GM18951 (cell line): Measurements from ENCODE around the gene BRSK2.

Experiments
- POLR2A ChIP-seq: IDR thresholded peaks from 4 replicates; pipeline ENCODE4 v1.6.1; 2011; ENCODE audit warnings: mild to moderate bottlenecking; ENCODE audit not compliant: insufficient read length, insufficient read depth; ENCODE audit errors: extremely low read depth
- in situ Hi-C: fragments of 300-500 bp; cut with MboI; formaldehyde crosslinking; loops from one replicate; pipeline ENCODE4 v1.12.0; 2022; ENCODE audit warnings: low sequenced_read_pairs, mixed read lengths, inconsistent platforms; ENCODE audit not compliant: unreplicated experiment

The BRSK2 gene

GRCh38 chr11:1375161-1375954 is 14.4 kb upstream of the BRSK2 start:
- TF ChIP-seq POLR2A: no peak
- in situ Hi-C loops: no loop called here

DNA sequence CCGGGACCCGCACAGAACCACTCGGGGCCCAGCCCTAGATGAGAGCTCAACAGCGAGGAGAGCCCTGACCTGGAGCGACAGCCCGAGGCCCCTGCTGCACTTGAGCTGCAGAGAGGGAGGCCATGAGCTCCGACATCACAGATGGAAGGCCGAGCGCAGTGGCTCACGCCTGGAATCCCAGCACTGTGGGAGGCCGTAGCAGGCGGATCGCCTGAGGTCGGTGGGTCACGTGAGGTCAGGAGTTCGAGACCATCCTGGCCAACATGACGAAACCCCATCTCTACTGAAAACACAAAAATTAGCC is 13.8 kb upstream of the BRSK2 start:
- TF ChIP-seq POLR2A: no peak
- in situ Hi-C loops: no loop called here

GRCh38 chr11:1377231-1377780 is 12.4 kb upstream of the BRSK2 start:
- TF ChIP-seq POLR2A: no peak
- in situ Hi-C loops: no loop called here

GRCh38 chr11:1381793-1382425 is 7.8 kb upstream of the BRSK2 start:
- in situ Hi-C loops: no loop called here
- no peak for TF ChIP-seq POLR2A

DNA sequence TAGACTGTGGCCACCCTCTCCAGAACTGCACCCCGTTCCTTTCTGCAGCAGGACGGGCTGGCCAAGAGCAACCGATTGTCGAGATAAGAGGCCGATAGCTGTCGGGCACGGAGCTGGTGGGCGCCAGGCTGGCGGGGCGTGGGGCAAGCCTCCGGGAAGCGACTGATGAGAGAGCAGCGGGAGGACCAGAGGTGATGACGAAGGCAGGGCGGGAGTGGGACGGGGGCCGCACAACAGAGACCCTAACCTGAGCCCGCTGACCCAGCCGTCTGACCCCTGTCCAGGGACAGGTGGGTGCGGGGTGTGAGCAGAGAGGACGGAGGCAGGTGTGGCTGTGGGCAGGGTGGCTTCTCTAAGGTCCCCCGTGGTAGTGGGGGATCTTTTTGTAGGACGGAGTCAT is 7.3 kb upstream of the BRSK2 start:
- in situ Hi-C loops: no loop called here
- TF ChIP-seq POLR2A: no peak

- in situ Hi-C loops: no loop called here
Observed at GRCh38 chr11:1382831-1383607, 6.7 kb upstream of the BRSK2 start.

DNA sequence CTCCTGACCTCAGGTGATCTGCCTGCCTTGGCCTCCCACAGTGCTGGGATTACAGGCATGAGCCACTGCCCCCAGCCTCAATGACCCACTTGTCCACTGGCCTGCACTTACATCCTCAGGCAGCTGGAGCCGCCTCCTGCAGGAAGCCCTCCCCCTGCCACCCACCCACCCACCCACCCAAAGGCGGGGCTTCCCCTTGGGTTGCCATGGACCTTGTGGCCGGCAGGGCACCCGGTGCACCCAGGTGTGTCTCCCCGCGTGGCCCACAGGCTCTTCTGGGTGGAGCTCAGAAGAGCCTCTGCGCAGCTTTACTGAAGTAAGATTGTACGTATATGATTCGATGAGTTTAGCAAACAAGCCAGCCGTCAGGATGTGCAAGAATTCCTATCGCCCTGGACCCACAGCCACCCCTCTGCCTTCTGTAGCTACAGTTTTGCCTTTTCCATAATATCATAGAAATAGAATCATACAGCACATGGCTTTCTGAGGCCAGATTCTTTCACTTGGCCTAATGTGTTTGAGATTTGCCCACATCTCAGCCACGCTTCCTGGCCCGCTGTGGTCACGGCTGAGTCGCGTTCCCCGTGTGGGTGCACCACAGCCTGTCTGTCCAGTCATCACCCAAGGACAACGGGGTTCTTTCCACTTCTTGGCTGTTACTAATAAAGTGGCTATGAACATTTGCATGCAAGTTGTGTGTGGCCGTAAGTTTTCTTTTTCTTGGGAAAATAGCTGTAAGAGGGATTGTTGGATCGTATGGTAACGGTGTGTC is 5.3 kb upstream of the BRSK2 start:
- in situ Hi-C loops: no loop called here
- no peak for TF ChIP-seq POLR2A

More at GRCh38 chr11:1382831-1383607, 6.7 kb upstream of the BRSK2 start:
- TF ChIP-seq POLR2A: no peak

DNA sequence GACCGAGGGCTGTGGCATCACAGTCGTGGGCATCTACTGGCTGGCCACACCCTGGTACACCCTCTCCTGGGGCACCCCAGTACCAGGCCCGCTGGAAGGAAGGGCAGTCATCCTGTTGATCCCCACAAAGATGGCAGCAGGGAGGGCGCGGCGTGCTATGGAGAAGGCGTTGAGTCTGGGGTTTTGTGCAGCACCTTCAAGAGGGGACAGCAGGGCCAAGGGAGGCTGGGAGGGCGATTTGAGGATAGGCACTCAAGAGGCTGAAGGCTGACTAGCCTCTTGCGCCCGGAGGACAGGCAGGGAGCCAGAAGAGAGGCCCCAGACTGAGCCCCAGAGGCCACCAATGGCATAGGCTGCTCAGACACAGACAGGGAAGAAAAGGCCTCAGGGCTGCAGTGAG is 2.2 kb upstream of the BRSK2 start:
- in situ Hi-C loops: no loop called here
- TF ChIP-seq POLR2A: no peak

DNA sequence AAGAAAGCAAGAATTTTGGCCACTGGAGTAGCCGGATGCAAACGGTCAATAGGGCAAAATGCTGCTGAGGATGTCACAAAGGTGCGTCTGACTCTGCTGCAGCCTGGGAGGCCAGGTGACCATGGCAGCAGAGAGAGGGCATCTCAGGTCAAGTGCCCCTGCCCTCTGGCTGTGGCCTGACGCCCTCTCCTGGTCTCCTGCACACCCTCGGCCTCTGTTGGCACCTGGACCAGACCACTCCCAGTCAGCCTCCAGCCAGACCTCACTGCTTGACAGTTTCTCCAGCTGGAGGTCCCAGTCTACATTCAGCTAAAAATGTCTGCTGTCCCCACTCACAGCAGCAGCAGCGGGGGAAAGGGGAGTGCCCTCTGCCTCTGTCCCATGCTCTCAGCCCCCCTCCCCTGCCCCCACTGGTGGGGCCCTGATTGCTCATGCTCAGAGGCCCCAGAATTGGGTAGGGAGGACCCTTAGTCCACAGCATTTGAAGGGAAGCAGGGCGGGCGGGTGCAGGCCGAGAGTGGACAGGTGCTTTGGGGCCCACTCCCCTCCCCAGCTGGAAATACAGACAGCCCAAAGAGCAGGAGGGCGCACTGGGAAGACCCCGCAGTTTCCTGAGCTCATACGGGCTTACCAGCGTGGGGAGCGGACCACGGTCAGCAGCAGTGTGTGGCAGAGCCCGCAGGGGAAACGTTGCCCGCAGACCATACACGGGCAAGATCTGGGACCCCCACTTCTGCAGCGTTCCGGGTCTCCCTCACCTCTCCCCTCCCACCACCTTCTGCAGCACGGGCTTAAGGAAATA is 1.6 kb upstream of the BRSK2 start:
- TF ChIP-seq POLR2A: no peak
- in situ Hi-C loops: no loop called here

DNA sequence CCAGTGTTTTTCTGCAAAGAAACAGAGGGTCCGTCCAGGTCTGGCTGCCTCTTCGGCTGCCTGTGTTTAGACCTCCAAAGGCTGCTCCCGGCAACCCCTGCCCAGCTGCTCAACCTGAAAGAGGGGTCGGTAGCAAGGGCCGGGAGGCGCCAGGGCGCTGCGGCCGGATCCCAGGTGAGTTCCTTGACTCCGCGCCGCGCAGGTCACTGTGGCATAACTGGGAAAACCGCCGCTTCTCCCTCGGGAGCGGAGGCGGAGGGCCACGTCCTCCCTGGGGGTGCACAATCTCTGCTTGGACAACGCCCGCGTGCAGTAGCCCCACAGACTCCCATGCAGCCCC is 1.0 kb upstream of the BRSK2 start:
- TF ChIP-seq POLR2A: no peak
- in situ Hi-C loops: no loop called here

DNA sequence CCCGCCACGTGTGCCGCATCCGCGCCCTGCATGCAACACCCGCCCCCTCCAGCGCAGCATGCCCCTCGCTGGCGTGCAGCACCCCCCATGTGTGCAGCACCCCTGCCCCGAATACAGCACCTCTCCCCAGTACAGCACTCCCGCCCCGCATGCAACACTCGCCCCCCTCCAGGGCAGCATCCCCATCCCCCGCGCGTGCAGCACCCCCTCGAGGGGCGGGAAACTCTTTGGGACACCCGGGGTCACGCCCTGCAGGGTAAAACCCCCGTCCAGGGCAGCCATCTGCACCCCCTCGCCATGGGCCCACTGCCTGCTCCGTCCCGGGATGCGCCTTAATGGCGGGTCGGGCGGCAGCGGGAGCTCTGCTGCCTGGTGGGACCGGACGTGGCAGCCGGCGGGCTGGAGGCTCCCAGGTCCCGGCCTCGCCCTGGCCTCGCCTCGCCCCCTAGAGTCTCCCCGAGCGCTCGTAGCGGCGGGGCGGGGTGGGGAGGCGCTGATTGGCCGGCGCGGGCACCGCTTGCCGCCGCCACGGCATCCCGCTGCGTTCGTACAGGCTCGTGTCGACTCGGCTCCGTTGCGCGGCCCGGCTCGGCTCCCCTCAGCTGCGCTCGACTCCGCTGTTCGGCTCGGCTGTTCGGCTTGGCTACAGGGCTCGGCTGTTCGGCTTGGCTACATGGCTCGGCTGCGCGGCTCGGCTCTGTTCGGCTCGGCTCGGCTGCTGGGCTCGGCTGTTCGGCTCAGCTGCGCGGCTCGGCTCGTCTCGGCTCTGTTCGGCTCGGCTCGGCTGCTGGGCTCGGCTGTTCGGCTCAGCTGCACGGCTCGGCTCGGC is 417 bp upstream of the BRSK2 start:
- no peak for TF ChIP-seq POLR2A
- in situ Hi-C loops: no loop called here
